Suppressor macrophage treated with lipopolysaccharide for 4 hours (primary cell): ENCODE data around the gene MSANTD1.

Experiments
- DNase-seq: peaks from one replicate; pipeline ENCODE4 v3.0.0-alpha.2; 2020

MSANTD1 gene

DNA sequence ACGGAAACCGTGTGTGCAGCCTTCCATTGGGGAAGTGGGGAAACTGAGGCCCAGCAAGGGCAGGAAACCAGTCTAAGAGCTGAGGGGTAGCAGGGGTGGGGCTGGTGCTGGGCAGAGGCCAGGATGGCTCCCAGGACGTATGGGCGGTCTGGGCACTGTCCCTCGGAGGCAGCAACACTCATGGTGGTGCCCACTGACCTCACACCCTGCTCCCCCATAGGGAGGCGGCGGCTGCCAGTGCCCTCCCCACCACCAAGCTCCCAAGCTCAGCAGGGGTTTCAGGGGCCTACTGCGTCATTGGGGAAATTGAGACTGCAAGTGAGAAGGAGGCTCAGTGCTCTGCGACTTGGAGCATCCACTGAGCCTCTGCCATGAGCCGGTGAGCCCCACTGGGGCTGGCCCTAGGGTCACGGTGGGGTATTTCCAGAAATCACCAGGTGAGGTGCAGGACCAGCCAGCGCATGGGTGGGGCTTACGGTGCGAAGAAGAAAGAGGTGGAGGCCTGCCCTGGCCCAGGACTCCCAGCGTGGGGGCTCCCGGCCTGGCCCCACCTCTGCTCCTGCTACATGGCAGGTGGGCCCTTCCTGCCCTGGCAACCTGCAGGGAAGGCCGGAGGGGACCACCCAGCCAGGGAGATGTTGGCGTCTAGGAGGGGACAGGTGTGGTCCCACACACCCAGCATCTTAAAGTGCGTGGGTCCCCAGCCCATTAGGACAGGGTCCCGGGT, 915 bp downstream of the MSANTD1 start:
- DNase-seq = no peak

GRCh38 chr4:3250438-3250955, 1.5 kb downstream of the MSANTD1 start:
- no peak for DNase-seq

DNA sequence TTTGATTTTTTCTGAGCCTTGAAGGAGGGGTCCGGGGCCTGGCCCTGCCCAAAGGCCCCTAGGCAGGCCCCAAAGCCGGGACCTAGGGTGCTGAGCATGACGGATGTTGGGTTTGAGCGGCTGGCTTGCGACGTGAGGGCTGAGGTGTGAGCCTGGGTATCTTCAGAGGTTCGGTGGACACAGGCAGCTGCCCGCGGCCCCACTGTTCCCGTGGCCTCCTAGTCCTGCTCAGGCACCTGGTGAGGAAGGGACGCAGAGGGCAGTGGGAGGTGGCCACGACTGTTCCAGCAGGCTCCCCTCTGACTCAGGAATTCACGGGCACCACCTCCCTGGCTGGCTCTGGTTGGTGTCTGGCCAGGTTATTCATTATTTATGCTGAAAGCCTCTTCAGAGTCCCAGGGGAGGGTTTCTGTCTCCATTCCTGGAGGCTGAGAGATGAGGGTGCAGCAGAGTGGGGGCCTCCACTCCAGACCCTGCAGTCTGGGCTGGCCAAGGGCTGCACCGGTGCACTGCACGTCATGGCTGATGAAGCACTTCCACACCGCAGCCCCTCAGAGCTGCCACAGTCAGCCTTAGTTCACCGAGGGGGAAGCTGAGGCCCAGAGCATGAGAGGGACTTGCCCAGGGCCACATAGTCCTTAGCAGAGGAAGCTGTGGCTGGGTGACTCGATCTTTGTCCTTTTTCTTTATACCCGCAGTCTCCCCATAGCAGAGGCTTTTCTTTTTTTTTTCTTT, 2.2 kb downstream of the MSANTD1 start:
- DNase-seq = peak; percentile 12

DNA sequence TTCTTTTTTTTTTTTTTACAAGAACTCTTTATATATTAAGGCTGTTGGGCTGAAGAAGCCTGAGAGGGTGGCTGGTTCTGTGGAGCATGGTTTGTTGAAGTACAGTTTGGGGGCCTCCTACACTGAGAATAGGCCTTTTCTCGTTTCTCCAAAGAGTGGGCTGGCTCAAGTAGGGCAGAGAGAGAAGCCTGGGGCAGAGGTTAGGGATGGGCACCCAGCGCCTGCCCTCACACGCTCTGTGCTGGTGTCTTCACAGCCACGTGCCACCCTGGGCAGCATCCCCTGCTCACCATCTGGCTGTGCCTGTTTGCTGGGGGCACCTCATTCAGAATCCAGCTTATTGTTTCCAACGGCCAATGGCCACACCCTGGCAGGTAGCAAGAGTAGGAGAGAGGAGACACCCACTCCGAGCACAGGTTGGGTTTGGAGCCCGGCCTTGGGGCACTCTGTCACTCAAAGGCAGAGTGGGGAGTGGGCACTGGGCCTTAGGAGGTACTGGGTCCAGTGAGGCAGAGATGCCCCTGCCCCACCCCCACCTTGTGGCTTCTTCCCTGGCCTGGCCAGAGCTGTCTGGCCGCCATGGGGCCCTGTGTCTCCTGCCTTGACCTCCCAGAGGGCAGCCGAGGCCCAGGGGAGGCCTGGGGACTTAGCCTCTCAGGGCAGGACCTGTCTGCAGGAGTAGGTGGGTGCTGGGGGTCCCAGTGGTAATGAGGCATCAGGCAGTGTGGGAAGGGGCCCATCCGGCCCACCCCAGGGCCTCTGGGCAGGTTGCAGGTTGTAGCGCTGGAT, 2.9 kb downstream of the MSANTD1 start:
- no peak for DNase-seq

- no peak for DNase-seq
Measured at GRCh38 chr4:3252480-3252828, 3.5 kb downstream of the MSANTD1 start.

- no peak for DNase-seq
Measured at GRCh38 chr4:3252831-3253641, 4.1 kb downstream of the MSANTD1 start.

- DNase-seq = no peak
Measured at GRCh38 chr4:3253808-3254207, 4.8 kb downstream of the MSANTD1 start.

- DNase-seq = no peak
Measured at GRCh38 chr4:3254302-3255131, 5.6 kb downstream of the MSANTD1 start.

DNA sequence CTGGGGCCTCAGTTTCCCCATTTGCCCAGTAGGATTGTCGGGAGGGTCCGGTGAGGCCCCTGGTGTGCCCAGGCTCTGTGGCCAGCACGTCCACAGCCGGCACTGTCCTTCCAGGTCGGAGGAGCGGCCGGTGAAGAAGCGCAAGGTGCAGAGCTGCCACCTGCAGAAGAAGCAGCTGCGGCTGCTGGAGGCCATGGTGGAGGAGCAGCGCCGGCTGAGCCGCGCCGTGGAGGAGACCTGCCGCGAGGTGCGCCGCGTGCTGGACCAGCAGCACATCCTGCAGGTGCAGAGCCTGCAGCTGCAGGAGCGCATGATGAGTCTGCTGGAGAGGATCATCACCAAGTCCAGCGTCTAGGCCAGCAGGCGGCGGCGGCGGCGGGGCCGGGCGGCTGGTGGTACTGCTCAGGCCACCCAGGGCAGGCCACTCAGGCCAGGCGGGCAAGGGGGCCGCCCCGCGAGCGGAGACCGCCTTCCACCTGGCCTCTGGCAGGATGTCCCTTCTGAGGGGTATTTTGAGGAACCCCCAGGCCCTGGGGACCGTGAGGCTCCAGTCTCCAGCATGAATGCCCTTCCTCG, 6.7 kb downstream of the MSANTD1 start:
- DNase-seq = no peak

DNA sequence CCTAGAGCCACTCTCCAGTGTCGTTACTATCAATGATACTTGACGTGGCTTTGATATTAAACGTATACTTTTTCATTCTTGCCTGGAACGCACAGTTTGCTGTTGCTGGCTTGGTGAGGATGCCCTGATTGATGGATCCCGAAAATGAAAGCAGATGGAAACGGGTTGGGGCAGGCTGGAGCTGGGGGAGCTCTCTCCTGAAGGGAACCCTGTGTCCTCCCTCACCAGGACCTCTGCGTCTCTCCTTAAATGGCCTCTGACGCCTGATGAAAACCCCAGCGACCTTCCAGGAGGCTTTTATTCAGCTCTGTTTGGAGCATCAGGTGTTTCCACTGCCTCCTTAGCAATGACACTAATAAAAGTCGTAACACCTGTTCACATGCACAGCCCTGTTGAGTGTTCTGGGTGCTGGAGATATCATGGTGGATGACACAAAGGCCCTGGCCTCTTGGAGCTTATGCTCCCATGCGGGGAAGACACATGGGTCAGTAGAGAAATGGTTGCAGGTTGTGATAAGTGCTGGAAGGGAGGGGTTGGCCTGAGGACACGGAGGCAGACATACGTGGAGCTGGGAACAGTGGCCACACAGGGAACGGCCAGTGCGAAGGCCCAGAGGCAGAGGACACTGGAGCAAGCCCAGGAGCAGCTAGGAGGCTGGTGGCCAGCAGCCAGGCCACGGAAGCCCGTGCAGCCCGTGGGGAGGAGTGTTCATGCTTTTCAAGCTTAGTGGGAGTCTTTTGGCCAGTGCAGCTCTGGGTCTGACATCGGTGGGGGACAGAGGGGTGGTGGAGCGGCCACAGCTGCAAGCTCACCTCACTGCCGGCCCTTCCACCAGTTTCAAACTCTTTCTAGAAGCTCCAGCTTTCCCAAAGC, 7.5 kb downstream of the MSANTD1 start:
- DNase-seq = no peak

GRCh38 chr4:3257103-3257555, 8.2 kb downstream of the MSANTD1 start:
- DNase-seq = no peak

DNA sequence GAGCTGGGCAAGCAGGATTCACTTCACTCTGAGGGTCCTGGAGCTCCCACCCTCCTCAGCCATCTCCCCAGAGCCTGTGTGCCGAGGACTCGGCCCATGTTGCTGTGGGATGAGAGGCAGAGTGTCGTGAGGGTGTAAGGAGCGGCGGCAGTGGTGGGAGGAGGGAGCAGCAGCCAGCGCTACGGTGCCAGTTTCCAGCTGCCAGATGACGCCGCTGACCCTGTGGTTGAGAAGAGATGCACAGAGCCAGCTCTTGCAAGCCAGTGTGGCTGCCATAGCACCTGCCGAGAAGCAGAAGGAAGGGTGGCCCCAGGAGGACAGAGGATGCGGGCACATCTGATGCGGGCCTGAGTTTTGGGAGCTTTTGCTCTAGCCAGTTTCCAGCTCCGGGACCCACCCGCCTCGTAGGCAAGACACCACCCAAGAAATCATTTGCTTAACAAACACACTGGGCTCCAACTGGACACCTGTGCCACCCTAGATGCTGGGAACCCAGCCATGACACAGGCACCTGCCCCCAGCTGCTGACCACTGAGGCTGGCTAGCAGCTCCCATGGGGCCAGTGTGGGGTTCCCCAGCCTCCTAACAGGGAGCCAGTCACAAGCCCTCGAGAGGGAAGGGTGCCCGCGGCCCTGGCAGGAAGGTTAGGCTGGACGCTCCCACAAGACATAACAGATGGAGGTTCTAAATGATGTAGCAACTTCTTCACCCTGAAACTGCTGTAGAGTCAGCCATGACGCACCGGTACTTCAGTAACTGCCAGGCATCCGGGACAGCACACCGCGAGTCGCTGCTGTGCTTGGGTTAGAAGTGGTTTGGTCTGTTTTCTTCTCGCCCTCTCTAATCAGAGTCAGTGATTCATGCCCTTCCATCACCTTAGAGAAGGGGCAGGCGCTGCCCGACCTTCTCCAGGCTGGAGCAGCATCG, 8.9 kb downstream of the MSANTD1 start:
- DNase-seq = no peak

DNA sequence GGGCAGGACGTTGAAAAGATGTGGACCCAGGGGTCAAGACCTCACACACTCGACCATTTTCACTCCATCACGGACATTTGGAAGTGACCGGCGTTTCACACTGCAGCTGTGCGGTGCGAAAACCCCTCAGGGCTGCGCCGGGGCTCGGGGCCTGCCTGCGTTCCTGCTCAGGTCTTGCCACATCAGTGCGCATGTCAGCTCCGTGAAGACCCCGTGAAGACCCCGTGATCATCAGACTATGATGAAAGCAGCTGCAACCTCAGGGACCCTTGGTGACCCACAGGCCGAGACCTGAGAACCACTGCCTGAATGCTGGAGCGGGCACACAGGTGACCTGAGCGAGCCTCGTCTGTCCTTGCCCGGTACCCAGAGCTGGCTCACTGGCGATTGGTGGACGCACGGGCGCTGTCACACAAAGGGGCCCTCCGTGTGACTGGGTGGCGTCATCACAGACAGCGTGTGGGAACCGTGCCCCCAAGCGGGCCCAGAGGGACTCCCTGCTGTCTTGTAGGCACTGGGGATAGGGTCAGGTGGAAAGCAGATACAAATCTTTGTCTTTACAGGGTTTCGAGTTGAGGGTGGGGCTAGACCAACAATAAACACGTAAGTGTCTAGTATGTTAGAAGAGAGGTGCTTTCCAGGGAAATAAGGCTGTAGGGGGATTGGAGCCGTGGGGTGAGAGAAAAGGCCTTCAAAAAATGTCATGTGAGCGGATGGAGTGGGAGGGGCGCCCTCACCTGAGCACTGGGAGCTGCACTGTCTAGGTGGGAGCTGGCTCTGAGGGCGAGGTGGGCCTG, 12.7 kb downstream of the MSANTD1 start:
- DNase-seq = no peak

DNA sequence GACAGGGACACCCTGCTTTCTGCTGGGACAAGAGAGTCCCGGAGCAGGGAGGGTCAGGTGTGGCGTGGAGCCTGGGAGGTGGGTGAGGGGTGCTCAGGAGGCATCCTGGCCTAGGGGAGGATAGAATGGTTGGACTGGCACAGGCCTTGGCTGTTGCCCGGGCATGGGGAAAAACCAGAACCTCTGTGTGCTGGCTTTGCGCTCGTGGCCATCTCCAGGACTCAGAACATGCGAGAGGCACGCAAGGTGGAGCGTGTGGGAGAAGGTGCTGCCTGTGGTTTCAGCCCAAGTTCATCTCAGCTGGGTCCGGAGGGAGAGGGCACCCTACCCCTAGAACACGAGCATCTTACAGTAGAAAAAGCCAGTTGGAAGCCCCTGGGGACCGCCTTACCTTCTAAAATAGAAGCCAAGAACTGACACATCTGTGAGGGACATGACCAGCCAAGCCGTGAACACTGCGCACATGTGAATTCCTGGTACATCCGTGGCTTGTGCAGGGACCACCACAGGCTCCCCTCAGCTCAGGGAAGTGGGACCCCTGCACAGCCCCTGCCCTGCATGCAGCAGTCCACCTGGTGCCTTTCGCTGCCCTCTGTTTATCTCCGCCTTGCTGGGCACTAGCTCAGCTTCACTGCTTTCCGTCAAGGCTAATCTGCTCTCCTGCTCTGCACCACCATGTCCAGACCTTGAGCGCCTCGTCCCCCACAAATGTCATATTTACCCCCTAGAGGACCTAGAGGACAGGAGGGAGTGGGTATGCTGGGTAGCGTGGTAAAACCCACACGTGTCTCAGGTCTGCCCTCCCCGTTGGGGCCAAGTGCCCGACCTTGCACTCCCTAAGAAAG, 13.5 kb downstream of the MSANTD1 start:
- no peak for DNase-seq

GRCh38 chr4:3263053-3263875, 14.3 kb downstream of the MSANTD1 start:
- DNase-seq = no peak

DNA sequence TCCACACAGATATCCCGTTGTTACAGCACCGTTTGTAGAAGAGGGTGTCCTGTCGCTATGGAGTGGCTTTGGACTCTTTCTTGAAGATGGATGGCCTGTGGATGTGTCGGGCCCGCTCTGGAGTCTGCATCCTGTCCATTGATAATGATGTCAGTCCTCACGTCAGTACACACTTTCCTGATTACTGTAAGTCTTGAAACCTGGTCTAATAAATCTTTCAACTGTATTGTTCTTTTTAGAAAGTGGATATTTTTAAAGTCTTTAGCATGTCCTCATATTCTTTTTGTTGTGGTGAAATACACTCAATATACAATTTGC, 14.9 kb downstream of the MSANTD1 start:
- DNase-seq = no peak

- DNase-seq = no peak
Measured at GRCh38 chr4:3266076-3266475, 17.1 kb downstream of the MSANTD1 start.
